Osteocyte (in vitro differentiated cells): Measurements from ENCODE around the gene CSAG1. TPM values are rescaled to one million over a fixed set of nuclear protein-coding genes. Genes with fewer than 3 reads are reported as not detected.
"Not testable (repeated sequence)": the region's sequence is repeated elsewhere in the genome, so short reads cannot be mapped to it uniquely, and the experiment has no call there.

ENCODE experiments used
- DNase-seq: peaks from one replicate; pipeline ENCODE4 v3.0.0; 2021; ENCODE audit warnings: mixed read lengths; ENCODE audit not compliant: unreplicated experiment; ENCODE audit errors: extremely low spot score
- H3K27ac Mint-ChIP-seq: one replicate; pipeline ENCODE4 v1.8.0; 2021; ENCODE audit warnings: mild to moderate bottlenecking, mixed read lengths; ENCODE audit not compliant: unreplicated experiment
- H3K27me3 Mint-ChIP-seq: one replicate; pipeline ENCODE4 v1.8.0; 2021; ENCODE audit warnings: mixed read lengths; ENCODE audit not compliant: unreplicated experiment
- H3K36me3 Mint-ChIP-seq: one replicate; pipeline ENCODE4 v1.8.0; 2021; ENCODE audit warnings: mixed read lengths; ENCODE audit not compliant: unreplicated experiment
- H3K4me1 Mint-ChIP-seq: one replicate; pipeline ENCODE4 v1.8.0; 2021; ENCODE audit warnings: mixed read lengths; ENCODE audit not compliant: unreplicated experiment
- H3K4me3 Mint-ChIP-seq: one replicate; pipeline ENCODE4 v1.8.0; 2021; ENCODE audit warnings: mild to moderate bottlenecking, moderate library complexity, mixed read lengths; ENCODE audit not compliant: unreplicated experiment
- H3K9me3 Mint-ChIP-seq: one replicate; pipeline ENCODE4 v1.8.0; 2021; ENCODE audit warnings: mixed read lengths; ENCODE audit not compliant: unreplicated experiment
- CTCF ChIP-seq: fragments of 200-600 bp; sonication (generic); IDR thresholded peaks from 2 replicates; pipeline ENCODE4 v1.5.0; 2021; ENCODE audit warnings: antibody characterized with exemption, mild to moderate bottlenecking, moderate library complexity
- total RNA-seq: library from RNA; stranded (reverse); gene quantifications from 2 replicates; pipeline ENCODE4 v1.2.1, GENCODE V29; 2021

The CSAG1 gene
- total RNA-seq, 1 donor from 2014 or later: not detected

GRCh38 chrX:152738560-152738959 is 5.0 kb upstream of the CSAG1 start:
- Mint-ChIP-seq H3K4me3 (no peak overlapping the region), H3K9me3 (no peaks in the 10 kb centered on the region), H3K36me3 (no peaks in the 10 kb centered on the region), H3K4me1 (no peaks in the 10 kb centered on the region), H3K27me3 (no peaks in the 10 kb centered on the region), H3K27ac (no peak overlapping the region)
- TF ChIP-seq CTCF: no peak
- DNase-seq: no peak

- H3K4me3 Mint-ChIP-seq, H3K9me3 Mint-ChIP-seq, H3K4me1 Mint-ChIP-seq, H3K36me3 Mint-ChIP-seq, H3K27me3 Mint-ChIP-seq, H3K27ac Mint-ChIP-seq: not testable (repeated sequence)
- peak; percentile 73 for DNase-seq
These were observed 3.0 kb upstream of the CSAG1 start for GRCh38 chrX:152736528-152736927.

GRCh38 chrX:152735860-152736511 is 2.5 kb upstream of the CSAG1 start:
- Mint-ChIP-seq H3K9me3 (peaks cover 3% of the 10 kb centered on the region), H3K27ac (no peak overlapping the region), H3K4me1 (no peaks in the 10 kb centered on the region), H3K27me3 (no peaks in the 10 kb centered on the region), H3K36me3 (no peaks in the 10 kb centered on the region), H3K4me3 (no peak overlapping the region)
- DNase-seq: peak; percentile 64
- no peak for TF ChIP-seq CTCF

GRCh38 chrX:152735101-152735500 is 1.6 kb upstream of the CSAG1 start:
- H3K4me3 Mint-ChIP-seq: no peak overlapping the region
- H3K27me3 Mint-ChIP-seq: no peaks in the 10 kb centered on the region
- no peaks in the 10 kb centered on the region for H3K36me3 Mint-ChIP-seq
- no peak for TF ChIP-seq CTCF
- peak; percentile 64 for DNase-seq
- no peak overlapping the region for H3K27ac Mint-ChIP-seq
- no peaks in the 10 kb centered on the region for H3K4me1 Mint-ChIP-seq
- H3K9me3 Mint-ChIP-seq: peaks cover 8% of the 10 kb centered on the region

GRCh38 chrX:152734143-152734858 is 780 bp upstream of the CSAG1 start:
- not testable (repeated sequence) for H3K27me3 Mint-ChIP-seq, H3K4me3 Mint-ChIP-seq, H3K36me3 Mint-ChIP-seq, H3K4me1 Mint-ChIP-seq, H3K27ac Mint-ChIP-seq
- peak; percentile 75 for DNase-seq
- peaks cover 10% of the 10 kb centered on the region for H3K9me3 Mint-ChIP-seq

- no peaks in the 10 kb centered on the region for H3K4me1 Mint-ChIP-seq
- DNase-seq: no peak
- H3K36me3 Mint-ChIP-seq: no peaks in the 10 kb centered on the region
- TF ChIP-seq CTCF: no peak
- H3K9me3 Mint-ChIP-seq: peaks cover 16% of the 10 kb centered on the region
- no peaks in the 10 kb centered on the region for H3K27me3 Mint-ChIP-seq
- H3K4me3 Mint-ChIP-seq: no peak overlapping the region
- H3K27ac Mint-ChIP-seq: no peak overlapping the region
These were observed 8.1 kb downstream of the CSAG1 start for GRCh38 chrX:152725409-152725808.

GRCh38 chrX:152713815-152714787 is 19.4 kb downstream of the CSAG1 start, which contains the start of gene MAGEA2B:
TSS of gene MAGEA2B (plus strand) at chrX:152714628. CDS start at chrX:152717107, 2,479 bp downstream.
- not testable (repeated sequence) for H3K4me3 Mint-ChIP-seq, H3K4me1 Mint-ChIP-seq

GRCh38 chrX:152713195-152713594 is 20.3 kb downstream of the CSAG1 start:
- not testable (repeated sequence) for H3K4me3 Mint-ChIP-seq, H3K27me3 Mint-ChIP-seq, DNase-seq, H3K9me3 Mint-ChIP-seq, H3K27ac Mint-ChIP-seq, H3K4me1 Mint-ChIP-seq, H3K36me3 Mint-ChIP-seq

More at GRCh38 chrX:152713815-152714787, 19.4 kb downstream of the CSAG1 start, which contains the start of gene MAGEA2B:
- DNase-seq, H3K36me3 Mint-ChIP-seq, H3K27me3 Mint-ChIP-seq, H3K9me3 Mint-ChIP-seq, H3K27ac Mint-ChIP-seq: not testable (repeated sequence)
